ENCODE results near the gene HLX. TPM values are rescaled to one million over a fixed set of nuclear protein-coding genes. Genes with fewer than 3 reads are reported as not detected.

Gene HLX
- total and polyA plus RNA-seq, 9 of the 15 experiments (the other 6 are each of a cell fraction or from before 2014, with no cell fraction given): 0.10 to 3.0 (median 1.6) TPM

- TF ChIP-seq ZNF609 (CRISPR knock-in tag; IDR thresholded peaks at IDR 0.05; ENCODE audit: borderline replicate concordance) (no peak), ELF1 (tag; IDR thresholded peaks at IDR 0.05) (no peak), RUNX1 (IDR thresholded peaks at IDR 0.05; ENCODE audit: low read depth) (no peak), MEF2A (IDR thresholded peaks at IDR 0.05; ENCODE audit: control insufficient read depth, low read depth, low read length) (no peak), MXD1 (CRISPR knock-in tag; IDR thresholded peaks at IDR 0.05; ENCODE audit: borderline replicate concordance, poor library complexity, severe bottlenecking) (no peak), RBM15 (IDR thresholded peaks at IDR 0.05; ENCODE audit: insufficient read depth, low read length) (no peak), ZNF197 (CRISPR knock-in tag; IDR thresholded peaks at IDR 0.05; ENCODE audit: low read depth) (0 out of 2 replicates have a peak, but pooled peaks have one; percentile 33), RNF2 (IDR thresholded peaks at IDR 0.05) (peak; percentile 43; the same call in 1 of the 2 replicates), KAT7 (CRISPR knock-in tag; IDR thresholded peaks at IDR 0.05; ENCODE audit: borderline replicate concordance) (no peak), HOMEZ (CRISPR knock-in tag; IDR thresholded peaks at IDR 0.05) (no peak), ZNF175 (CRISPR knock-in tag; IDR thresholded peaks at IDR 0.05; ENCODE audit: low read depth) (no peak), FOXJ3 (CRISPR knock-in tag; IDR thresholded peaks at IDR 0.05) (no peak), MXI1 (IDR thresholded peaks at IDR 0.05; ENCODE audit: low read depth, low read length) (no peak), SRSF7 (optimal IDR thresholded peaks at IDR 0.05; ENCODE audit: low read depth, low read length) (no peak), ZNF75A (CRISPR knock-in tag; IDR thresholded peaks at IDR 0.05) (no peak), ATF7 (IDR thresholded peaks at IDR 0.05) (0 out of 2 replicates have a peak, but pooled peaks have one; percentile 23), E2F1 (CRISPR knock-in tag; IDR thresholded peaks at IDR 0.05) (no peak), POLR2B (IDR thresholded peaks at IDR 0.05; ENCODE audit: low read depth, partially characterized antibody) (no peak)
Observed at GRCh38 chr1:220927442-220927841, 48.2 kb downstream of the HLX start (continued).

All from K562 (cell line).